Esophagus muscularis mucosa (tissue), 4 donors: ENCODE data around the gene GADD45A.

Source experiments
- CTCF ChIP-seq, 3 experiments: fragments of 200-600 bp in 2 of 3; fragments of 450-650 bp in 1 of 3; sonication (generic) in 2 of 3; IDR thresholded peaks; one replicate each; pipeline ENCODE4 v1.5.1; 2017 to 2019; ENCODE audit warnings: antibody characterized with exemption in 3 of 3, mild to moderate bottlenecking in 2 of 3, moderate library complexity in 1 of 3
- EP300 ChIP-seq: sonication (generic); formaldehyde crosslinking; IDR thresholded peaks from one replicate; pipeline ENCODE4 v1.6.1; 2017; ENCODE audit warnings: antibody characterized with exemption
- POLR2A ChIP-seq: fragments of 450-650 bp; IDR thresholded peaks from one replicate; pipeline ENCODE4 v1.6.1; 2017; ENCODE audit warnings: antibody characterized with exemption, moderate library complexity, mild to moderate bottlenecking, low read depth

GRCh38 chr1:67736750-67737149, 51.7 kb downstream of the GADD45A start:
- TF ChIP-seq POLR2A (no peak), CTCF (IDR thresholded peaks at IDR 0.05) (no peak), EP300 (no peak)
